DMS53 treated with DMSO at 0.1 percent for 48 hours (cell line): ENCODE measurements around the gene TBCE.
"Not testable (repeated sequence)": the region's sequence is repeated elsewhere in the genome, so short reads cannot be mapped to it uniquely, and the experiment has no call there.

Experiments used
- DNase-seq: peaks from one replicate; lab custom pipeline; 2025; ENCODE audit not compliant: unreplicated experiment; lab: John Stamatoyannopoulos, UW

Gene TBCE

GRCh38 chr1:235450886-235451483 lies 83.8 kb downstream of the TBCE start:
- DNase-seq: no peak

GRCh38 chr1:235454021-235454420 lies 86.8 kb downstream of the TBCE start:
- no peak for DNase-seq

- DNase-seq: no peak
Measured at GRCh38 chr1:235455097-235455496, 87.9 kb downstream of the TBCE start.

GRCh38 chr1:235455823-235456222 lies 88.6 kb downstream of the TBCE start:
- no peak for DNase-seq

GRCh38 chr1:235457856-235458255 lies 90.6 kb downstream of the TBCE start:
- DNase-seq: not testable (repeated sequence)

- no peak for DNase-seq
Measured at GRCh38 chr1:235460770-235461169, 93.5 kb downstream of the TBCE start.

GRCh38 chr1:235461954-235462353 lies 94.7 kb downstream of the TBCE start:
- DNase-seq: no peak

- not testable (repeated sequence) for DNase-seq
Measured at GRCh38 chr1:235462832-235463231, 95.6 kb downstream of the TBCE start.

- no peak for DNase-seq
Measured at GRCh38 chr1:235465066-235465465, 97.8 kb downstream of the TBCE start.

GRCh38 chr1:235468004-235468403 lies 100.8 kb downstream of the TBCE start:
- DNase-seq: no peak

- no peak for DNase-seq
Measured at GRCh38 chr1:235468970-235469369, 101.7 kb downstream of the TBCE start.

GRCh38 chr1:235469897-235470296 lies 102.7 kb downstream of the TBCE start:
- DNase-seq: not testable (repeated sequence)

- DNase-seq: no peak
Measured at GRCh38 chr1:235470741-235471439, 103.7 kb downstream of the TBCE start.

GRCh38 chr1:235473806-235474205 lies 106.6 kb downstream of the TBCE start:
- DNase-seq: no peak

- no peak for DNase-seq
Measured at GRCh38 chr1:235483090-235483489, 115.9 kb downstream of the TBCE start.

- no peak for DNase-seq
Measured at GRCh38 chr1:235485558-235485957, 118.3 kb downstream of the TBCE start.

GRCh38 chr1:235486321-235486720 lies 119.1 kb downstream of the TBCE start:
- DNase-seq: no peak

- no peak for DNase-seq
Measured at GRCh38 chr1:235491644-235492043, 124.4 kb downstream of the TBCE start.

GRCh38 chr1:235494531-235494930 lies 127.3 kb downstream of the TBCE start:
- no peak for DNase-seq

- no peak for DNase-seq
Measured at GRCh38 chr1:235495030-235495429, 127.8 kb downstream of the TBCE start.

- no peak for DNase-seq
Measured at GRCh38 chr1:235495551-235495950, 128.3 kb downstream of the TBCE start.

GRCh38 chr1:235500971-235501540 lies 133.8 kb downstream of the TBCE start:
- no peak for DNase-seq
